Mesendoderm (in vitro differentiated cells): ENCODE measurements around the gene UBXN6.

Experiments used
- DNase-seq: peaks from one replicate; pipeline ENCODE4 v3.0.0; 2013
- H2AK5ac ChIP-seq: 2 replicates; pipeline ENCODE4 v1.6.1; 2013; ENCODE audit warnings: low read length, inconsistent platforms
- H2BK120ac ChIP-seq: 2 replicates; pipeline ENCODE4 v1.6.1; 2013; ENCODE audit warnings: low read depth, mild to moderate bottlenecking, low read length, moderate library complexity, mixed read lengths
- H2BK15ac ChIP-seq: replicated peaks from 2 replicates; pipeline ENCODE4 v1.6.1; 2013; ENCODE audit warnings: low read depth, mild to moderate bottlenecking, moderate library complexity
- H2BK5ac ChIP-seq: 2 replicates; pipeline ENCODE4 v1.6.1; 2013; ENCODE audit warnings: low read length, inconsistent platforms
- H3K18ac ChIP-seq: 2 replicates; pipeline ENCODE4 v1.6.1; 2013; ENCODE audit warnings: mild to moderate bottlenecking, low read length, mixed read lengths
- H3K23ac ChIP-seq: one replicate; pipeline ENCODE4 v1.6.1; 2013; ENCODE audit warnings: low read length
- H3K27ac ChIP-seq: 2 replicates; pipeline ENCODE4 v1.5.1; 2013; ENCODE audit warnings: low read depth, mild to moderate bottlenecking, inconsistent platforms, low read length, moderate library complexity
- H3K27me3 ChIP-seq: 2 replicates; pipeline ENCODE4 v1.6.1; 2013; ENCODE audit warnings: low read length, control low read depth, mild to moderate bottlenecking, inconsistent platforms; ENCODE audit not compliant: insufficient read depth, poor library complexity
- H3K36me3 ChIP-seq: 2 replicates; pipeline ENCODE4 v1.6.1; 2013; ENCODE audit warnings: low read length, inconsistent platforms; ENCODE audit not compliant: control insufficient read depth, insufficient read depth
- H3K4ac ChIP-seq: one replicate; pipeline ENCODE4 v1.6.1; 2013; ENCODE audit warnings: low read depth, mild to moderate bottlenecking, low read length, moderate library complexity
- H3K4me1 ChIP-seq: 2 replicates; pipeline ENCODE4 v1.6.1; 2013; ENCODE audit warnings: low read depth, low read length, inconsistent platforms; ENCODE audit not compliant: control insufficient read depth
- H3K4me2 ChIP-seq: 2 replicates; pipeline ENCODE4 v1.6.1; 2013; ENCODE audit warnings: low read length
- H3K4me3 ChIP-seq: 2 replicates; pipeline ENCODE4 v1.5.1; 2013; ENCODE audit warnings: mild to moderate bottlenecking, low read length
- H3K56ac ChIP-seq: one replicate; pipeline ENCODE4 v1.6.1; 2013; ENCODE audit warnings: low read length
- H3K79me1 ChIP-seq: 2 replicates; pipeline ENCODE4 v1.6.1; 2013; ENCODE audit warnings: low read length, inconsistent platforms
- H3K79me2 ChIP-seq: 2 replicates; pipeline ENCODE4 v1.6.1; 2013; ENCODE audit warnings: mild to moderate bottlenecking, low read length; ENCODE audit not compliant: control insufficient read depth, insufficient read depth
- H3K9ac ChIP-seq: 2 replicates; pipeline ENCODE4 v1.6.1; 2013; ENCODE audit warnings: low read length, inconsistent platforms
- H4K5ac ChIP-seq: one replicate; pipeline ENCODE4 v1.6.1; 2013; ENCODE audit warnings: low read length
- H4K8ac ChIP-seq: one replicate; pipeline ENCODE4 v1.6.1; 2013; ENCODE audit warnings: low read depth, mild to moderate bottlenecking, control low read depth, low read length, moderate library complexity
- WGBS: extraction: QIAGEN DNeasy Blood & Tissue Kit; methylation state at CpG from one replicate; pipeline ENCODE4 v1.1.7; 2013; ENCODE audit warnings: low lambda C conversion rate, missing lambda C conversion rate; ENCODE audit not compliant: insufficient coverage; ENCODE audit errors: extremely low coverage; 5-methylcytosine and 5-hydroxymethylcytosine counted together

The UBXN6 gene

DNA sequence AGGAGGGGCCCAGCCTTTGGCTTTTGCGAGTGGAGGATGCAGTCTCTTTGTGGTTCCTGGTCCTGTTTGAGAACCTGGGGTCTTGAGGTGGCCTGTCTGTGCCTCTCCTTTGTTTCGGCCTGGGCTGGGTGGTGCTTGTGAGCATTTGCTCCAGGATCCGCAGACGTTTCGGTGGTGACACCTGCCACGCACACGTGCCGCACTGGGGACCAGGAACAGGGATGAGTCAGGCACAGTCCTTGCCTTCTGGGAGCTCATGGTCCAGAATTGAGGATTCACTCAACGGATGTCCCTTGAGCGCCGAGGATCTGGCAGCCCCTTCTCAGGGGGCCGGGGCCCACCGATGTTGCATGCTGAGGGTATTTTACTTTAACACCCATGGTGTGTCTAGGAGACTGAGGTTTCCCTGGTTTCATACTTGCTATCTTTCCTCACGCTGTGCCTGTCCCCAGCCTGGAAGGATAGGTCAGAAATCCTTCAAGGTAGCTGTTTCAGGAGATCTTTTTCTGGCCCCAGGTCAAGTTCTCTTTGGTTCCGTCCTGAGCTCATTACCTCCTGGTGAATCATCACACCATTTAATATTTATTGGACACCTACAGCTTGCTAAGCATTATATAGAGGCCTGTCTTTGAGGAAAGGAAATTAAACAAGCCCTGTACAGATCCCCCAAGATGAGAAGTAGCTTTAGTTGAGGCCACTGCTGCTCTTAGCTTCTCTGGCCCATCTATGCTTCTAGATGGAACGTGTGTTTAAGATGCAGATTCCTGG, 19.6 kb upstream of the UBXN6 start:
- H2BK5ac ChIP-seq = no peak overlapping the region
- H3K56ac ChIP-seq = no peak overlapping the region
- peaks cover 2% of the 10 kb centered on the region for H3K4me1 ChIP-seq
- H3K4ac ChIP-seq = no peak overlapping the region
- peaks cover 8% of the 10 kb centered on the region for H3K36me3 ChIP-seq
- H3K79me1 ChIP-seq = peaks cover 13% of the 10 kb centered on the region
- no peak overlapping the region for H3K9ac ChIP-seq
- DNase-seq = no peak
- H3K27ac ChIP-seq = no peak overlapping the region
- no peak overlapping the region for H2BK15ac ChIP-seq
- WGBS = no CpG with 5 or more reads among the region's 16 CpGs
- H3K4me2 ChIP-seq = no peak overlapping the region
- H2BK120ac ChIP-seq = no peak overlapping the region
- no peaks in the 10 kb centered on the region for H3K27me3 ChIP-seq
- H2AK5ac ChIP-seq = no peak overlapping the region
- no peak overlapping the region for H4K5ac ChIP-seq
- H3K18ac ChIP-seq = no peak overlapping the region
- H3K23ac ChIP-seq = no peak overlapping the region
- no peak overlapping the region for H3K4me3 ChIP-seq
- H4K8ac ChIP-seq = no peak overlapping the region
- peaks cover 28% of the 10 kb centered on the region for H3K79me2 ChIP-seq

DNA sequence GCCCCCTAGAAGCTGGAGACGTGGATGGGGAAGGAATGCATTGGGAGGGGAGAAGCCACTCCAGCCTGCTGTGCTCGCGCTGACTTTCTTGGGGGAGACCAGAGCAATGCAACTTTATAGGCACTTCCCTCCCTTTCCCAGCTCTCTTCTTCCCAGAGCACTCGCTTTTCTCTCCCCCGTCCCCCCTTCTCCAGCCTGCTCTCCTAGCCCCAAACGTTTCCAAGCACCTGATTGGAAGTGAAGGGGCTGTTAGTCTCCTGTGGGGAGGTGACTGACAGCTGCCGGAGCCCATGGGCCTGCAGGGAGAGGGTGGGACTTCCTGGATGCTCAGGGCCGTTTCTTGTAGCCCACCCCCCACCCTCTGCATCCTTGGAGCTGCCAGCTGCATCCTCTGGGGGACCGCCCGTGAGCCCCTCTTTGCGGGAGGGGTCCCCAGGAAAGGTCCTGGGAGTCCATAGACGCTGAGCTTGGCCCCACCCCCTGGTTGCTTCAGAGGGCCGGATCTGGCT, 17.0 kb upstream of the UBXN6 start:
- Histone ChIP-seq H3K27ac (peak overlapping the region; percentile 87), H3K79me2 (peaks cover 28% of the 10 kb centered on the region), H2BK5ac (no peak overlapping the region), H3K4me2 (peak overlapping the region; percentile 58), H3K4me1 (peaks cover 2% of the 10 kb centered on the region), H3K79me1 (peaks cover 13% of the 10 kb centered on the region), H2BK15ac (no peak overlapping the region), H3K18ac (peak overlapping the region; percentile 8), H3K9ac (peak overlapping the region; percentile 91), H3K4me3 (peak overlapping the region; percentile 67), H4K8ac (no peak overlapping the region), H2BK120ac (no peak overlapping the region), H3K56ac (peak overlapping the region; percentile 71), H3K27me3 (no peaks in the 10 kb centered on the region), H3K36me3 (peaks cover 8% of the 10 kb centered on the region), H2AK5ac (no peak overlapping the region), H3K23ac (no peak overlapping the region), H4K5ac (no peak overlapping the region), H3K4ac (no peak overlapping the region)
- DNase-seq = peak; percentile 94
- WGBS = no CpG with 5 or more reads among the region's 13 CpGs

DNA sequence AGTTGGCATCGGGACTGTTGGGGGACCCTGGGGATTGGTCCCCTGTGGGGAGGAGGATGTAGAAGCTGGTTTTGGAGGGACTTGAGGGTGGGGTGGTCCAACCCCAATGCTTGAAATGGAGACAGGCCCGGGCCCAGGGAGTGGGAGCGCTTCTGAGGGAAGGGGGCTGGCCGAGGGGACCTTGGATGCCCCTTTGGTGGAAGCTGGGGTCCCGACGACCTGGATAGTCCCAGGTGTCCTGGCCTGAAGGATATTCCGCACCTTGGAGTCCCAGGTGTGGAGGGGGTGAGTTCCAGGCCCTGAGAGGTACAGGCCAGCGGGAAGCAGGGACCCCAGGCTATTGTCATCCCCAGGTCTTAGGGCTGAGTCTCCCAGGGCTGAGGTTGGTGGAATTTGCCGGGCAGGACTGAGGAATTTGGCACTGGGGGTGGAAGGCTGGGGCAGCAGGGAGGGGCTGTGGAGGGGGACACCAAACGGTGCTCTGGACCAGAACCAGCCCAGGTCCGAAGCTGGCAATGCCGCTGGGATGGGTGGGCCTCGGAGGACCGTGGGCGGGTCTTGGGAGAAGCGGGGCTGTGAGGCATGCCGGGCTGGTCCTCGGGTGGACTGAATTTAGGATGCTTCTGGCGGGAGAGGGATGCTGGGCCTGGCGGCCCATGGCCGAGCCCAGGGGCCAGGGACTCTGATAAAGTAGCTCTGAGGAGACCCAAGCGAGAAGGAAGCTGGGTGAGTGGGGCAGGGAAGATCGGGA, 16.3 kb upstream of the UBXN6 start:
- H3K36me3 ChIP-seq = peaks cover 8% of the 10 kb centered on the region
- H3K27ac ChIP-seq = peak overlapping the region; percentile 87
- H3K79me2 ChIP-seq = peaks cover 28% of the 10 kb centered on the region
- peak overlapping the region; percentile 58 for H3K4me2 ChIP-seq
- peak overlapping the region; percentile 8 for H3K18ac ChIP-seq
- no peak overlapping the region for H2BK15ac ChIP-seq
- H2BK120ac ChIP-seq = no peak overlapping the region
- no peak overlapping the region for H4K5ac ChIP-seq
- H3K56ac ChIP-seq = peak overlapping the region; percentile 71
- peak; percentile 58 for DNase-seq
- peaks cover 2% of the 10 kb centered on the region for H3K4me1 ChIP-seq
- H3K4me3 ChIP-seq = peak overlapping the region; percentile 67
- peak overlapping the region; percentile 45 for H3K23ac ChIP-seq
- peak overlapping the region; percentile 43 for H3K4ac ChIP-seq
- H3K9ac ChIP-seq = peak overlapping the region; percentile 91
- no CpG with 5 or more reads among the region's 23 CpGs for WGBS
- no peak overlapping the region for H4K8ac ChIP-seq
- no peak overlapping the region for H2BK5ac ChIP-seq
- H3K79me1 ChIP-seq = peaks cover 13% of the 10 kb centered on the region
- no peaks in the 10 kb centered on the region for H3K27me3 ChIP-seq
- peak overlapping the region; percentile 58 for H2AK5ac ChIP-seq

DNA sequence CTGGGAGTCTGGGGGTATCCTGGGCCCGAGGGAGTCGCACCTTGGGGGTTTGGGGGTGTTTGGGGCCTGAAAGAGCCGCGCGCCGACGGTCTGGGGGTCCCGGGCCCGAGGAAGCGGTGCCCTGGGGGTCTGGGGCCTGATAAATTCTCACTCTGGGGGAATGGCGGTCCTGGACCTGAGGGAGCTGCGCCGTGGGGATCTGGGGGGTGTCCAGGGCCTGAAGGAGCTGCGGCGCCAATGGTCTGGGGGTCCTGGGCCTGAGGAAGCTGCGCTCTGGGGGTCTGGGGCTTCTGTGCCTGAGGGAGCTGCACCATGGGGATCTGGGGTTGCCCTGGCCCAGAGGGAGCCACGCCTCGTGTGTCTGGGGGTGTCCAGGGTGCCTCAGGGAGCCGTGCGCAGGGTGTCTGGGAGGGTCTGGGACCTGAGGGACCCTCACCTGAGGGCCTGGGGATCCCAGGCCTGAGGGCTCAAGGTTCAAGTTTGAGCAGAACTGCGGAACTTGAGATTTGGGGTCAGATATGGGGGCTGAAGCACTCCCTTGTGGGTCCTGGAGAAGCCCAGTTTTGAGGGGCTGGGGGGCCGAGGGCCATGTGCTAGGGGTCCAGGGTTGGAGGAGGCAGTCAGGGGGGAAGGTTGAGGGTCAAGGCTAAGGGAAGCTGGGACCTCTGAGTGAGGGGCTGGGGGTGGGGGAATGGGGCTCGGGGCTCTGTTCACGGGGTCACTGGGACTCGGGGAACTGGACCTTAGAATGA, 15.6 kb upstream of the UBXN6 start:
- no CpG with 5 or more reads among the region's 25 CpGs for WGBS
- H3K23ac ChIP-seq = no peak overlapping the region
- H4K8ac ChIP-seq = no peak overlapping the region
- H3K36me3 ChIP-seq = peaks cover 8% of the 10 kb centered on the region
- H2BK15ac ChIP-seq = no peak overlapping the region
- H3K9ac ChIP-seq = peak overlapping the region; percentile 91
- H3K4ac ChIP-seq = peak overlapping the region; percentile 82
- peaks cover 13% of the 10 kb centered on the region for H3K79me1 ChIP-seq
- peak overlapping the region; percentile 55 for H3K27ac ChIP-seq
- peaks cover 2% of the 10 kb centered on the region for H3K4me1 ChIP-seq
- H2BK5ac ChIP-seq = no peak overlapping the region
- H3K56ac ChIP-seq = peak overlapping the region; percentile 71
- no peak overlapping the region for H2AK5ac ChIP-seq
- no peaks in the 10 kb centered on the region for H3K27me3 ChIP-seq
- peak overlapping the region; percentile 79 for H3K4me2 ChIP-seq
- no peak for DNase-seq
- peak overlapping the region; percentile 99 for H3K18ac ChIP-seq
- H4K5ac ChIP-seq = no peak overlapping the region
- H2BK120ac ChIP-seq = peak overlapping the region; percentile 40
- H3K4me3 ChIP-seq = peak overlapping the region; percentile 86
- peaks cover 28% of the 10 kb centered on the region for H3K79me2 ChIP-seq

DNA sequence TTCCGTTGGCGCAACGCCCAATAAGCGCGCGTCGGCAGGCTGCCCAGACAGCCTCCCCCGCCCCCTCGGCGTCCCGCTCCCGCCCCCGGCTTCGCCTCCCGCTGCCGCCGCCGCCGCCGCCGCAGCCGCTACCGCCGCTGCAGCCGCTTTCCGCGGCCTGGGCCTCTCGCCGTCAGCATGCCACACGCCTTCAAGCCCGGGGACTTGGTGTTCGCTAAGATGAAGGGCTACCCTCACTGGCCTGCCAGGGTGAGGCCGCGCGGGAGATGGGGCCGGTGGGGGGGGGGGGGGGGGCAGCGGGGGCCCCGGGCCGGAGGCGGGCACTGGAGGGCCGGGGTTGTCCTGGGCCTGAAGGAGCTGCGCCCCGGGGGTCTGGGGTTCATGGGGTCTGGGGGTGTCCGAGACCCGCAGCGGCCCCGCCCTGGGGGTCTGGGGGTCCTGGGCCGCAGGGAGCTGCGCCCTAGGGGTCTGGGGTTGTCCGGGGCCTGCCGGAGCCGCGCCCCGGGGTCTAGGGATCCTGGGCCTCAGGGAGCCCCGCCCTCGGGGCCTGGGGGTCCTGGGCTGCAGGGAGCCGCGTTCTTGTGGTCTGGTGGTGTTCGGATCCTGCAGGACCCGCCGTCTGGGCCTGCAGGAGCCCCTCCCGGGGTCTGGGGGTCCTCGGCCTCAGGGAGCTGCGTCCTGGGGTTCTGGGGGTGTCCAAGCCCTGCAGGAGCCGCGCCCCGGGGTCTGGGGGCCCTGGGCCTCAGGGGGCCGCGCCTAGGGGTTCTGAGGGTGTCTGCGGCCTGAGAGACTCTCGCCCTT, 14.8 kb upstream of the UBXN6 start, which contains the start of gene HDGFL2:
TSS of gene HDGFL2 (plus strand) at position 124 of the 801 bp plus-strand sequence. CDS start at position 178, 54 bp downstream.
- H3K27me3 ChIP-seq = no peaks in the 10 kb centered on the region
- peak within 1 kb of the TSS; percentile 40 for H2BK120ac ChIP-seq
- H2AK5ac ChIP-seq = no peak within 1 kb of the TSS
- H3K79me2 ChIP-seq = peaks cover 28% of the 10 kb centered on the region
- H3K36me3 ChIP-seq = peaks cover 5% of the 10 kb centered on the region
- peak within 1 kb of the TSS; percentile 86 for H3K4me3 ChIP-seq
- no peak within 1 kb of the TSS for H4K5ac ChIP-seq
- peaks cover 2% of the 10 kb centered on the region for H3K4me1 ChIP-seq
- H4K8ac ChIP-seq = peak within 1 kb of the TSS; percentile 77
- no peak for DNase-seq
- peak within 1 kb of the TSS; percentile 99 for H3K18ac ChIP-seq
- WGBS = no CpG with 5 or more reads among the region's 71 CpGs
- H2BK15ac ChIP-seq = no peak within 1 kb of the TSS
- peak within 1 kb of the TSS; percentile 91 for H3K9ac ChIP-seq
- peak within 1 kb of the TSS; percentile 82 for H3K4ac ChIP-seq
- H3K23ac ChIP-seq = no peak within 1 kb of the TSS
- H3K79me1 ChIP-seq = peaks cover 13% of the 10 kb centered on the region
- peak within 1 kb of the TSS; percentile 88 for H3K56ac ChIP-seq
- H3K27ac ChIP-seq = peak within 1 kb of the TSS; percentile 55
- H2BK5ac ChIP-seq = no peak within 1 kb of the TSS
- H3K4me2 ChIP-seq = peak within 1 kb of the TSS; percentile 79
